Activated T-cell treated with anti-CD3 and anti-CD28 coated beads for 48 hours (primary cell): ENCODE data around the gene SCYGR6.

Source experiments
- DNase-seq: peaks from one replicate; pipeline ENCODE4 v3.0.0-alpha.2; 2020; ENCODE audit warnings: low read depth

The SCYGR6 gene

DNA sequence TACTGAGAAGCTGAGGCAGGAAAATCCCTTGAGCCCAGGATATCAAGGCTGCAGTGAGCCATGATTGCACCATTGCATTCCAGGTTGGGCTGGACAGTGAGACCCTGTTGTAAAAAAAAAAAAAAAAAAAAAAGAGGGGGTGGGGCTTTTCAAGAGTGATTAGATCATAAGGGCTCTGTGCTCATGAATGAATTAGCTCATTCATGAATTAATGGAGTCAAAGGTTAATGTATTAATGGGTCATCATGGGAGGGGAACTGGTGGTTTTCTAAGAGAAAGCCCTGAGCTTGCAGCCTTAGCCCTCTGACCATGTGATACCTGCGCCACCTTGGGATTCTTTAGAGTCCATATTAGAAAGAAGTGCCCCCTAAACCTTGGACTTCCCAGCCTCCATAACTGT is 11.3 kb downstream of the SCYGR6 start:
- DNase-seq, result no peak

- DNase-seq, result no peak
These were observed 13.6 kb downstream of the SCYGR6 start for GRCh38 chr2:227710986-227711385.

DNA sequence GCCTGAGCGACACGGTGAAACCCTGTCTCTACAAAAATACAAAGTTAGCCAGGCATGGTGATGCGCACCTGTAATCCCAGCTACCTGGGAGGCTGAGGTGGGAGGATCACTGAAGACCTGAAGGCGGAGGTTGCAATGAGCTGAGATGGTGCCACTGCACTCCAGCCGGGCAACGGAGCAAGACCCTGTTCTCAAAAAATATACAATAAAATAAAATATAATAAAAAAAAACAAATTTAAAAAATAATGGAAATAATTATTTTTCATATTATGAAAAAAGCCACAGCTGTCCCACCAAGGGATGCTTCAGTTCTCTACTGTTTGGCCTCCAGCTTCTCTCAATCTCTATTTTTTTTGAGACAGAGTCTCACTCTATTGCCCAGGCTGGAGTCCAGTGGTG is 17.2 kb downstream of the SCYGR6 start:
- no peak for DNase-seq

DNA sequence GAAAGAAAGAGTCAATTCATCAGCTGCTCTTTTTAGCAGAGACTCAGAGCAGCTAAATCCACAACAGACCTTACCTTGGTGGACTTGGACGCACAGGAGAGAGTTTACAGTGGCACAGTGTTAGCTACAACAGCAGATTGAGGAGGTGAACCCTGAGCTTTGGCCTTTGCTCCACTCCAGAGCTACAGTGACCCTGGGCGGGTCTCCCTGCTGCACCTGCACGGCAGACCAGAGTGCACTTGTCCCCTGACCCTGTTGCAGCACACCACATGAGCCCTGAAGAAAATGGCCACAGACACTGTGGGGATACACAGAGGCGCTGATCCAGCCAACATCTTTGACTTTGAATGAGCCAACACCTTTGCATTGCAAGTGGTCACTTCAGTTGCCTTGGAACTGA is 17.7 kb downstream of the SCYGR6 start:
- no peak for DNase-seq

GRCh38 chr2:227703961-227704360 is 20.6 kb downstream of the SCYGR6 start:
- DNase-seq, result no peak

DNA sequence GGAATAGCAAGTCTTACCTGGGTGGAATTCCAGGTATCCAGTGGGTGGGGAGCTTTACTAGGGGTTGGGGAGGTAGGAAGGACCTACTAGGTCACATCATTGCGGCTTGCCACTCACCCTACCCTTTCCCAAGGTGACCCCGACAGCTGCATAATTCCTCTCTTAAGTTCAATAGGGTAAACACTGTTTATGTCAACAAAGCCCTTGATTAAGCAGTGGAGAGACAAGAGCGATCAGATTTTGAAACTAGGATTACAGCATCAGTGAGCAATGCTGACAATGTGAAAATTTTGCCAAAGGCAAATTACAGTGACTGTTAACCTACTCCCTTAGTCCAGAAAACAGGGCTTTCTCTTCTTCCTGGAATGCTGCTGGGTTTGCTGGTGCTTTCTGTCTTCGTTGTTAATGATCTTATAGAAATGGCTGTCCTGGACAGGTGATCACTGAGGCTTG is 21.3 kb downstream of the SCYGR6 start:
- DNase-seq, result no peak

DNA sequence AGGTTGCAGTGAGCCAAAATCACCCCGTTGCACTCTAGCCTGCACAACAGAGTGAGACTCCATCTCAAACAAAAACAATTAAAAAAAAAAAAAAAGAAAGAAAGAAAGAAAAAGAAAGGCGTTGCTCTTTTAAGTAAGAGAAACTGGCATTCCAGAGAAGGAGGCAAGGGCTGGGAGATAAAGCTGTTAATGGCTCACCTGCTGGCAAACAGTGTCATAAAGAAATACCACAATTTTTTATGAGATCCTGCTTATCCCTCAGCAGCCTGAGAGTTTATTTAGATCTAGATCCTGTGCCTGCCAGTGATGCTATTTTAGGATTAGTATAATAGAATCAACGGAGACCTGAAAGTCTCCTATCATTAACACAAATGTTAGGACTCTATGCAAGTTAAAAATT is 23.0 kb downstream of the SCYGR6 start:
- DNase-seq, result no peak

- no peak for DNase-seq
These were observed 27.4 kb downstream of the SCYGR6 start for GRCh38 chr2:227696990-227697679.

DNA sequence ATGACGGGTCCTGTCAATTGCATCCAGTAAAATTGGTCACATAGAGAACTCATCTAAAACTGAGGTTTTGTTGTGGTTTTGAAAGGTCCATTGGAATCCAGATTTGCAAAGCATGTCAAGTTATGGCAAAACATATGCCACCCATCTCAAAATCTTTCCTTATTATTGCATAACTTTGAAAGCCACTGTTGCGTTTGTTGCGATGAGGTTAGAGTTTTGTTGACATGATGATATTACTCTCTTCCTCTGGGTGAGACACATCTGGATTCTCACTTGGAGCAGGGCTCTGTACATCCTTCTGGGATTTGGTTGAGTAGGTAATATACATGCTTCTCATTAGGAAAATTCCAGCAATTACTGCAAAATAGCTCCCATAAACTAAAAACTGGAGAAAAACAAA is 37.4 kb downstream of the SCYGR6 start:
- no peak for DNase-seq

DNA sequence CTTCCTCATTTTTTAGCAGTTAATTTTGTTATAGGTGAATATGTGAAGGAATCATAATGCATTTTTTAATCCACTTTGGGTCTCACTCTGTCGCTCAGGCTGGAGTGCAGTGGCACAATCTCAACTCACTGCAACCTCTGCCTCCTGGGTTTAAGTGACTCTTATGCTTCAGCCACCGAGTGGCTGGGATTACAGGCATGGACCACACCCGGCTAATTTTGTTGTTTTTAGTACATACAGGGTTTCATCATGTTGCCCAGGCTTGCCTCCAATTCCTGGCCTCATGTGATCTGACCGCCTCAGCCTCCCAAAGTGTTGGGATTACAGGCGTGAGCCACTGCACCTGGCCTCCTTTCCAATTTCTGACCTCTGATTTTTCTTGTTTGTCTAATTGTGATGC is 40.3 kb downstream of the SCYGR6 start:
- DNase-seq, result no peak

GRCh38 chr2:227677928-227678327 is 46.6 kb downstream of the SCYGR6 start:
- no peak for DNase-seq

DNA sequence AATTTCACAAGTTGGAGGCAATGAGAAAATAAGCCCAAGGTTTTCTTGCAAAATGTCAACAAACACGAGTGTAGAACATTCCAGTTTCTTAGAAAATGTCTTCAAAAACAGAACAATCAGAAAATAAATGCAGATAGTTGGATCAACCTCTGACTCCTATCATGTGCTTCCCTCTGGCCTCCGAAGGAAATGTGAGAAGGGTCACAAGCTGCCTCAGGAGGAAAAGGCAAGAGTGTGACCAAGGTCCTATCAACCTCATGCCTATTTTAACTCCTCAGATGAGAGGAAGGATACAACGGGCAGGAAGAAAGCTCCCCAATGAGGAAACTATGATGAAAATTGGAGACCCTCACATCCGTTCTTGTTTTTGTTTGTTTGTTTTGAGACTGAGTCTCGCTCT is 50.1 kb downstream of the SCYGR6 start:
- no peak for DNase-seq
